B cell (primary cell): ENCODE data around the gene SPATA3. TPM values are rescaled to one million over a fixed set of nuclear protein-coding genes. Genes with fewer than 3 reads are reported as not detected.

ENCODE experiments used
- ATAC-seq: fragments of 200-7000 bp; cut with Tn5 transposase; one replicate; pipeline ENCODE4 v1.10.0; 2021; ENCODE audit warnings: low read depth, mild to moderate bottlenecking, moderate number of reproducible peaks, moderate library complexity
- CTCF ChIA-PET: fragments of 350-600 bp; sonication (Branson Sonifier 250); formaldehyde crosslinking; loops from one replicate; lab custom pipeline; 2021; ENCODE audit warnings: antibody characterized with exemption, inconsistent platforms; lab: Charles Lee
- POLR2A ChIA-PET: fragments of 350-600 bp; sonication (Branson Sonifier 250); formaldehyde crosslinking; loops from one replicate; lab custom pipeline; 2021; ENCODE audit warnings: antibody characterized with exemption; lab: Charles Lee
- DNase-seq: peaks from one replicate; pipeline ENCODE4 v3.0.0; 2013
- H2AFZ ChIP-seq: 2 replicates; pipeline ENCODE4 v1.6.1; 2012; ENCODE audit warnings: mild to moderate bottlenecking, low read depth, low read length; ENCODE audit not compliant: insufficient read depth, poor library complexity, severe bottlenecking
- H3K27ac ChIP-seq, 2 donors: 1 replicate in 1 of 2; 2 replicates in 1 of 2; pipeline ENCODE4 v1.5.1; 2012 to 2013; ENCODE audit warnings: low read length in 2 of 2, mild to moderate bottlenecking in 2 of 2, moderate library complexity in 1 of 2
- H3K27me3 ChIP-seq, 4 experiments: fragments of 200-600 bp in 1 of 4; sonication (generic) in 1 of 4; replicated peaks in 1 of 4; 1 replicate in 2 of 4; 2 replicates in 2 of 4; pipeline versions ENCODE4 v1.6.1 to v1.7.0; 2013 to 2016; ENCODE audit warnings: low read length in 3 of 4, mild to moderate bottlenecking in 2 of 4, mixed read lengths in 1 of 4, moderate library complexity in 1 of 4; ENCODE audit not compliant: insufficient read depth in 4 of 4, control insufficient read depth in 3 of 4; ENCODE audit errors: control extremely low read depth in 1 of 4
- H3K36me3 ChIP-seq, 2 experiments: replicated peaks in 1 of 2; 1 replicate in 1 of 2; 2 replicates in 1 of 2; pipeline versions ENCODE4 v1.6.1 to v1.7.1; 2013; ENCODE audit warnings: low read length in 1 of 2; ENCODE audit not compliant: insufficient read depth in 2 of 2, control insufficient read depth in 1 of 2; ENCODE audit errors: control extremely low read depth in 1 of 2, extremely low read depth in 1 of 2
- H3K4me1 ChIP-seq, 2 donors: fragments of 200-600 bp in 1 of 2; sonication (generic) in 1 of 2; 1 replicate in 1 of 2; 2 replicates in 1 of 2; pipeline versions ENCODE4 v1.5.1 to v1.6.1; 2013 to 2017; ENCODE audit warnings: low read length in 2 of 2; ENCODE audit not compliant: control insufficient read depth in 2 of 2, insufficient read depth in 2 of 2
- H3K4me2 ChIP-seq: replicated peaks from 2 replicates; pipeline ENCODE3; 2012; ENCODE audit warnings: mild to moderate bottlenecking, low read depth, low read length; ENCODE audit not compliant: poor library complexity, severe bottlenecking
- H3K4me3 ChIP-seq, 5 experiments: fragments of 200-600 bp in 1 of 5; sonication (generic) in 1 of 5; 1 replicate in 3 of 5; 2 replicates in 2 of 5; pipeline versions ENCODE4 v1.5.1 to v1.7.0; 2011 to 2016; ENCODE audit warnings: low read length in 4 of 5, mild to moderate bottlenecking in 4 of 5, low read depth in 2 of 5, control low read depth in 1 of 5, moderate library complexity in 1 of 5; ENCODE audit not compliant: insufficient read depth in 1 of 5; ENCODE audit errors: control extremely low read depth in 1 of 5, extremely low read depth in 1 of 5
- H3K79me2 ChIP-seq: fragments of 200-600 bp; sonication (generic); one replicate; pipeline ENCODE4 v1.6.0; 2016; ENCODE audit warnings: low read length; ENCODE audit not compliant: control insufficient read depth, insufficient read depth
- H3K9ac ChIP-seq: fragments of 200-600 bp; sonication (generic); 2 replicates; pipeline ENCODE4 v1.6.1; 2017; ENCODE audit warnings: mild to moderate bottlenecking, low read length, moderate library complexity
- H3K9me3 ChIP-seq, 3 donors: one replicate each; pipeline versions ENCODE4 v1.6.1 to v1.7.1; 2013; ENCODE audit warnings: low read length in 2 of 3; ENCODE audit not compliant: control insufficient read depth in 2 of 3, insufficient read depth in 1 of 3; ENCODE audit errors: control extremely low read depth in 1 of 3
- H4K20me1 ChIP-seq: 2 replicates; pipeline ENCODE4 v1.6.0; 2012; ENCODE audit warnings: mild to moderate bottlenecking, low read length; ENCODE audit not compliant: insufficient read depth, control insufficient read depth, poor library complexity, severe bottlenecking
- H3K27ac Mint-ChIP-seq: one replicate; pipeline ENCODE4 v1.8.0; 2021; ENCODE audit warnings: mixed read lengths
- H3K27me3 Mint-ChIP-seq: one replicate; pipeline ENCODE4 v1.8.0; 2021; ENCODE audit warnings: mixed read lengths
- H3K4me1 Mint-ChIP-seq: one replicate; pipeline ENCODE4 v1.8.0; 2021; ENCODE audit warnings: mixed read lengths
- H3K4me3 Mint-ChIP-seq: one replicate; pipeline ENCODE4 v1.8.0; 2021; ENCODE audit warnings: mixed read lengths
- H3K9me3 Mint-ChIP-seq: one replicate; pipeline ENCODE4 v1.8.0; 2022; ENCODE audit warnings: mixed read lengths; ENCODE audit not compliant: insufficient read depth
- CTCF ChIP-seq: fragments of 200-600 bp; IDR thresholded peaks from one replicate; pipeline ENCODE4 v1.8.0; 2022; ENCODE audit warnings: antibody characterized with exemption, mild to moderate bottlenecking
- EZH2 ChIP-seq: IDR thresholded peaks from 2 replicates; pipeline ENCODE4 v1.6.1; 2012; ENCODE audit warnings: borderline replicate concordance, low read depth, mild to moderate bottlenecking, moderate library complexity, low read length; ENCODE audit not compliant: insufficient read depth, poor library complexity, severe bottlenecking
- WGBS: methylation state at CpG from one replicate; pipeline ENCODE4 v1.1.5; 2013; ENCODE audit warnings: missing lambda C conversion rate; ENCODE audit not compliant: insufficient coverage; 5-methylcytosine and 5-hydroxymethylcytosine counted together
- intact Hi-C: fragments of 100-400 bp; cut with micrococcal nuclease; formaldehyde crosslinking; loops from one replicate; pipeline ENCODE4 v1.10.0; 2022
- polyA plus RNA-seq: library from polyadenylated mRNA; depleted of rRNA; stranded (reverse); fragments of >200 nt; gene quantifications from 2 replicates; pipeline ENCODE4 v1.2.3, GENCODE V29; 2012
- total RNA-seq, 2 donors: library from RNA; stranded (reverse); fragments of 120-200 nt in 1 of 2; gene quantifications; 1 replicate in 1 of 2; 2 replicates in 1 of 2; pipeline versions ENCODE4 v1.2.3 to v1.2.4, GENCODE V29; 2013 to 2022

SPATA3 gene
- total and polyA plus RNA-seq, 2 donors (not counting 1 experiment from before 2014, with no cell fraction given): not detected

DNA sequence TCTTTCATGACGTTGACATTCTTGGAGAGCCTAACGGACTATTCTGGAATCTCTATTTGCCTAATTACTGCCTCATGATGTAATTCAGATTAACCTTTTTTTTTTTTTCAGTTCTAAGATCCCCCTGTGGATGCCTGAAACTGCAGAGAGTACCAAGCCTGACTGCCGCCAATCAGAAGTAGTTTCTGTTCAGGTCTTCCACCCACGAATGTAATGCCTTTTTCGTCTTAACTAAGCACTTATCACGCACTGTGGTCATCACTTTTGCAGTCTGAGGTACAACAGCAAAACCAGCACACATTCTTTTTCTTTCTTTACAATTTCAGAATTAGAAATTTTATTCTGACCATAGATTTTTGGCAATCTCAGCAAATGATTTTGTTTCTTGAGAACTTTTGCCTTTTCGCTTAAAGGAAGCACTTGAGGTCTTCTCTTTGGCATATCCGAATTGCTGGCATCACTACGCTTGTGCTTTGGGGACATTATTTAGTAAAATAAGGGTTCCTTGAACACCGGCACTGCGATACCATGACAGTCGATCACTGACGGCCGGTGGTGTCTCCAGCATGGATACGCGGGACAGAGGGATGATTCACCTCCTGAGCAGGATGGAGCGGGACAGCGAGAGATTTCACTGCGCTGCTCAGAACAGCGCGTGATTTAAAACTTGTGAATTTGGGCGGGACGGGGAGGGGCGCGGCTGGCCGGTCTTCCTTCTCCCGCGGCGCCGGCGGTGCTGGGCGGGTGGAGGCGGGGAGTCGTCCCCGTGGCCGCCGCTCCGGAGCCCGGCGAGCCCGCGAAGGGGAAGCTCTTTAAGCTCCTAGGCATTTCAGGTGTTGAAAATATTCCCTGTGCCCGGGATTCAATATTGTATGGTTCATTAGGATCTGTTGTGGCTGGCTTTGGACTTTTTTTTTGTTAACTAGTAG lies 38.8 kb upstream of the SPATA3 start:
- TF ChIP-seq EZH2 (peak; percentile 61), CTCF (no peak)
- 12% methylated on average over 39 of the region's 43 CpGs for WGBS
- Histone ChIP-seq H3K4me1 (peaks cover 12 to 16% of the 10 kb centered on the region in 2 donors), H2AFZ (peak overlapping the region; percentile 66), H3K27ac (no peak overlapping the region), H3K79me2 (no peaks in the 10 kb centered on the region), H3K4me2 (peak overlapping the region; percentile 77), H3K36me3 (no peaks in the 10 kb centered on the region), H4K20me1 (no peaks in the 10 kb centered on the region), H3K27me3 (peaks cover 2 to 38% (median 29%) of the 10 kb centered on the region in 4 experiments), H3K9me3 (no peaks in the 10 kb centered on the region), H3K9ac (peak overlapping the region; percentile 58), H3K4me3 (peak overlapping the region in 4 of 5 experiments; percentile 15 to 55 (median 31))
- Mint-ChIP-seq H3K27me3 (peaks cover 53% of the 10 kb centered on the region), H3K9me3 (no peaks in the 10 kb centered on the region), H3K4me3 (peak overlapping the region; percentile 82), H3K27ac (no peak overlapping the region), H3K4me1 (peaks cover 10% of the 10 kb centered on the region)
- POLR2A ChIA-PET: interaction anchor here (0.7 kb wide), 1 partner anchor 758 kb away, joined by 3 read pairs; no protein-coding TSS in a partner anchor
- DNase-seq: peak; percentile 50
- CTCF ChIA-PET: interaction anchor here (0.7 to 1.9 kb wide), 2 partner anchors 30 to 123 kb away, joined by 3 to 8 read pairs; no protein-coding TSS in a partner anchor
- intact Hi-C loops: no loop called here
- peak; percentile 49 for ATAC-seq
